ENCODE measurements around the gene LIFR. TPM values are rescaled to one million over a fixed set of nuclear protein-coding genes. Genes with fewer than 3 reads are reported as not detected.

LIFR gene
- total RNA-seq, 1 donor from 2014 or later, result 7.5 TPM

- Mint-ChIP-seq H3K4me1 (ENCODE audit: low read depth) (peaks cover 40% of the 10 kb centered on the region), H3K27ac (ENCODE audit: unreplicated experiment) (peak overlapping the region; percentile 80), H3K27me3 (ENCODE audit: low read depth) (peaks cover 6% of the 10 kb centered on the region), H3K36me3 (ENCODE audit: low read depth) (no peaks in the 10 kb centered on the region), H3K4me3 (ENCODE audit: unreplicated experiment) (no peak overlapping the region), H3K9me3 (ENCODE audit: low read depth) (no peaks in the 10 kb centered on the region)
- no peak for DNase-seq (ENCODE audit: low spot score)
- TF ChIP-seq CTCF (IDR thresholded peaks at IDR 0.05), result peak; percentile 31
Measured at GRCh38 chr5:38433160-38433861, 123.1 kb downstream of the LIFR start.

GRCh38 chr5:38431242-38431853, 125.1 kb downstream of the LIFR start:
- Mint-ChIP-seq H3K27me3 (ENCODE audit: low read depth) (peaks cover 6% of the 10 kb centered on the region), H3K9me3 (ENCODE audit: low read depth) (no peaks in the 10 kb centered on the region)

DNA sequence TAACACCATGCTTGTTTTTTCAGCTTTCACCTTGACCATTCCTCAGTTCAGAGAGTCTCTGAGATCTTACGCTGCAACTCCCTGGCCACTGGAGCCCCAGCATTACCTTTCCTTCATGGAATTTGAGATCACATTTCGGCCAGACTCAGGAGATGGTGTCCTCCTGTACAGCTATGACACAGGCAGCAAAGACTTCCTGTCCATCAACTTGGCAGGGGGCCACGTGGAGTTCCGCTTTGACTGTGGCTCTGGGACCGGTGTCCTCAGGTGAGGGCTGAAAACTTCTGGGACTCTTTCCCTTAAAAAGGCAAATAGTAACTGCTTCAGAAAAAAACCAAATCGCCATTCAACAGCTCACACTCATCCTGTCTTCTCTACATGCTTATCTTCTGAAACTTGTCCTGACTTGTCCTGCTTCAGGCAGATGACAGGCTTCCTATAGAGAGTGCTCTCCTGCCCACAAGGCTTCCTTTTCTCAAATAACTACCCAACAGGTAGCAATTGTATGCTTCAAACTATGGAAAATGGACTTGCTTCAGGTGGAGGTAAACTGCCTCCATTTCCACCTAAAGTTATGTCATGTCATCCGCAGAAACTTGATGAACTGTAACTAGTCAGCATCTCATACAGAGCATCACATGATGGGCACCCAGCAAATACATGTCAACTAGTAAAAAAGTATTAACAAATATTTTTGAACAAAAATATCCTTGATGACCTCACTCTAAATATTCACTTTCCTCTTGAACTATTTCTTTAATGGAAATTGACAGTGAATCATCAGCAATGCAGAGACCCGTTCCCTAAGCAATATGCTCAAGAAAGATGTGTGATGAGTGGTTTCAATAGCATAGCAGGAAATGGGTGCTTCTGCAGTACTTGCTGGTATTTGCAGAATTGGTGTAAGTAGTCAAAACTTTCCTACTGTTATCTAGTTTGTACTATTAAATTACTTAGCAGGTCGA, 129.2 kb downstream of the LIFR start:
- Mint-ChIP-seq H3K27me3 (ENCODE audit: low read depth) (peaks cover 6% of the 10 kb centered on the region), H3K27ac (ENCODE audit: unreplicated experiment) (no peak overlapping the region), H3K36me3 (ENCODE audit: low read depth) (no peaks in the 10 kb centered on the region), H3K4me3 (ENCODE audit: unreplicated experiment) (no peak overlapping the region), H3K9me3 (ENCODE audit: low read depth) (no peaks in the 10 kb centered on the region), H3K4me1 (ENCODE audit: low read depth) (peaks cover 29% of the 10 kb centered on the region)
- DNase-seq (ENCODE audit: low spot score), result no peak
- no peak for TF ChIP-seq CTCF (IDR thresholded peaks at IDR 0.05)

More at GRCh38 chr5:38431242-38431853, 125.1 kb downstream of the LIFR start:
- DNase-seq (ENCODE audit: low spot score), result no peak
- Mint-ChIP-seq H3K4me3 (ENCODE audit: unreplicated experiment) (no peak overlapping the region), H3K4me1 (ENCODE audit: low read depth) (peaks cover 46% of the 10 kb centered on the region), H3K36me3 (ENCODE audit: low read depth) (no peaks in the 10 kb centered on the region), H3K27ac (ENCODE audit: unreplicated experiment) (no peak overlapping the region)
- no peak for TF ChIP-seq CTCF (IDR thresholded peaks at IDR 0.05)

- Mint-ChIP-seq H3K27ac (ENCODE audit: unreplicated experiment) (no peak overlapping the region), H3K36me3 (ENCODE audit: low read depth) (no peaks in the 10 kb centered on the region), H3K4me3 (ENCODE audit: unreplicated experiment) (no peak overlapping the region), H3K4me1 (ENCODE audit: low read depth) (peaks cover 29% of the 10 kb centered on the region), H3K9me3 (ENCODE audit: low read depth) (no peaks in the 10 kb centered on the region), H3K27me3 (ENCODE audit: low read depth) (peaks cover 4% of the 10 kb centered on the region)
- TF ChIP-seq CTCF (IDR thresholded peaks at IDR 0.05), result no peak
- DNase-seq (ENCODE audit: low spot score), result no peak
Measured at GRCh38 chr5:38426490-38426889, 130.0 kb downstream of the LIFR start.

Small RNAs within 50 kb of the gene (microRNA-seq; reads per million reads assigned to microRNA genes)
- gene MIR3650 (ENCODE audit: borderline number of aligned reads), result not detected

Measured in chondrocyte (in vitro differentiated cells).